Lower leg skin (tissue), 3 donors: ENCODE results near the gene SYTL2.

ENCODE experiments used
- POLR2A ChIP-seq, 2 donors: fragments of 450-650 bp; IDR thresholded peaks; one replicate each; pipeline ENCODE4 v1.6.1; 2016 to 2017; ENCODE audit warnings: antibody characterized with exemption in 2 of 2, mild to moderate bottlenecking in 1 of 2, moderate library complexity in 1 of 2
- TF ChIP-seq, protein P1 (sequence below), 3 donors: fragments of 450-650 bp; IDR thresholded peaks; one replicate each; pipeline ENCODE4 v1.5.1; 2016; ENCODE audit warnings: antibody characterized with exemption in 3 of 3, mild to moderate bottlenecking in 3 of 3, moderate library complexity in 2 of 3

GRCh38 chr11:85721191-85721590 is 89.8 kb downstream of the SYTL2 start:
- TF ChIP-seq, protein P1, sequence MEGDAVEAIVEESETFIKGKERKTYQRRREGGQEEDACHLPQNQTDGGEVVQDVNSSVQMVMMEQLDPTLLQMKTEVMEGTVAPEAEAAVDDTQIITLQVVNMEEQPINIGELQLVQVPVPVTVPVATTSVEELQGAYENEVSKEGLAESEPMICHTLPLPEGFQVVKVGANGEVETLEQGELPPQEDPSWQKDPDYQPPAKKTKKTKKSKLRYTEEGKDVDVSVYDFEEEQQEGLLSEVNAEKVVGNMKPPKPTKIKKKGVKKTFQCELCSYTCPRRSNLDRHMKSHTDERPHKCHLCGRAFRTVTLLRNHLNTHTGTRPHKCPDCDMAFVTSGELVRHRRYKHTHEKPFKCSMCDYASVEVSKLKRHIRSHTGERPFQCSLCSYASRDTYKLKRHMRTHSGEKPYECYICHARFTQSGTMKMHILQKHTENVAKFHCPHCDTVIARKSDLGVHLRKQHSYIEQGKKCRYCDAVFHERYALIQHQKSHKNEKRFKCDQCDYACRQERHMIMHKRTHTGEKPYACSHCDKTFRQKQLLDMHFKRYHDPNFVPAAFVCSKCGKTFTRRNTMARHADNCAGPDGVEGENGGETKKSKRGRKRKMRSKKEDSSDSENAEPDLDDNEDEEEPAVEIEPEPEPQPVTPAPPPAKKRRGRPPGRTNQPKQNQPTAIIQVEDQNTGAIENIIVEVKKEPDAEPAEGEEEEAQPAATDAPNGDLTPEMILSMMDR (IDR thresholded peaks at IDR 0.05): no peak
- no peak for TF ChIP-seq POLR2A (IDR thresholded peaks at IDR 0.05)
